Pancreas (tissue), 10 donors: ENCODE data around the gene ATG5. TPM values are rescaled to one million over a fixed set of nuclear protein-coding genes. Genes with fewer than 3 reads are reported as not detected.

ENCODE experiments used
- ATAC-seq, 4 donors: fragments of 200-7000 bp; cut with Tn5 transposase; one replicate each; pipeline versions ENCODE4 v1.8.0 to v1.9.1; 2020; ENCODE audit warnings: mild to moderate bottlenecking in 4 of 4, moderate library complexity in 4 of 4
- DNase-seq, 6 donors: peaks; one replicate each; pipeline ENCODE4 v3.0.0-alpha.2; 2020
- FAIRE-seq: peaks from 2 replicates; lab custom pipeline; 2012; peaks lifted over from hg19 to GRCh38; lab: Jason Lieb, UNC
- H3K27ac ChIP-seq, 4 donors: fragments of 200-600 bp; sonication (generic); 1 replicate in 3 of 4; 2 replicates in 1 of 4; pipeline versions ENCODE4 v1.5.0 to v1.8.0; 2020
- H3K27me3 ChIP-seq, 4 donors: fragments of 200-600 bp; one replicate each; pipeline ENCODE4 v1.8.0; 2021
- H3K36me3 ChIP-seq, 3 donors: fragments of 200-600 bp; sonication (generic) in 1 of 3; one replicate each; pipeline versions ENCODE4 v1.5.0 to v1.8.0; 2020 to 2021
- H3K4me1 ChIP-seq, 3 donors: fragments of 200-600 bp; one replicate each; pipeline ENCODE4 v1.8.0; 2021
- H3K4me3 ChIP-seq, 4 donors: fragments of 200-600 bp; sonication (generic) in 2 of 4; one replicate each; pipeline versions ENCODE4 v1.5.0 to v1.8.0; 2020 to 2021
- H3K9me3 ChIP-seq, 4 donors: fragments of 200-600 bp; one replicate each; pipeline ENCODE4 v1.8.0; 2021
- WGBS, 2 donors: extraction: QIAGEN DNeasy Blood & Tissue Kit; methylation state at CpG; one replicate each; pipeline ENCODE4 v1.1.7; 2013; 5-methylcytosine and 5-hydroxymethylcytosine counted together
- intact Hi-C, 3 donors: fragments of 100-400 bp; cut with DNase I; formaldehyde crosslinking; loops; one replicate each; pipeline versions ENCODE4 v1.11.1 to v1.14.2; 2022
- polyA plus RNA-seq, 2 donors: library from polyadenylated mRNA; stranded (reverse); fragments of 200-250 nt; gene quantifications; one replicate each; pipeline ENCODE4 v1.2.3, GENCODE V29; 2013
- total RNA-seq, 6 donors: library from RNA; stranded (reverse); fragmentation: NEBNext Ultra II Directional in 4 of 6; extraction: Animal tissue kit (Norgen Biotek cat#: 25700) in 4 of 6; gene quantifications; one replicate each; pipeline versions ENCODE4 v1.2.1 to v1.2.4, GENCODE V29; 2021 to 2023
- TF ChIP-seq, protein P1 (sequence below), 4 donors: fragments of 200-600 bp; sonication (generic) in 3 of 4; IDR thresholded peaks; one replicate each; pipeline versions ENCODE4 v1.5.0 to v1.8.0; 2021; ENCODE audit warnings: antibody characterized with exemption in 4 of 4
- donor health status: healthy with polysubstance abuse.
- donor health status: DM: no; HTN: no; CAD: no; lungs with moderate emphysema.
- donor health status: DM: no; HTN: no; CAD: no.
- donor health status: control.
- donor health status: control.
- donor health status: Bipolar disorder and iron deficiency.
- donor health status: DM: yes; HTN: yes; CAD: no.
- donor health status: DM: no; HTN: no; CAD: no.
- donor health status: DM: no; HTN: no; CAD: no.
- donor health status: DM: yes; HTN: yes; CAD: no.

ATG5 gene
- total and polyA plus RNA-seq, 8 donors: 8.2 to 15.7 (median 10.8) TPM

- H3K9me3 ChIP-seq: no peaks in the 10 kb centered on the region
- FAIRE-seq: no peak
- TF ChIP-seq, protein P1, sequence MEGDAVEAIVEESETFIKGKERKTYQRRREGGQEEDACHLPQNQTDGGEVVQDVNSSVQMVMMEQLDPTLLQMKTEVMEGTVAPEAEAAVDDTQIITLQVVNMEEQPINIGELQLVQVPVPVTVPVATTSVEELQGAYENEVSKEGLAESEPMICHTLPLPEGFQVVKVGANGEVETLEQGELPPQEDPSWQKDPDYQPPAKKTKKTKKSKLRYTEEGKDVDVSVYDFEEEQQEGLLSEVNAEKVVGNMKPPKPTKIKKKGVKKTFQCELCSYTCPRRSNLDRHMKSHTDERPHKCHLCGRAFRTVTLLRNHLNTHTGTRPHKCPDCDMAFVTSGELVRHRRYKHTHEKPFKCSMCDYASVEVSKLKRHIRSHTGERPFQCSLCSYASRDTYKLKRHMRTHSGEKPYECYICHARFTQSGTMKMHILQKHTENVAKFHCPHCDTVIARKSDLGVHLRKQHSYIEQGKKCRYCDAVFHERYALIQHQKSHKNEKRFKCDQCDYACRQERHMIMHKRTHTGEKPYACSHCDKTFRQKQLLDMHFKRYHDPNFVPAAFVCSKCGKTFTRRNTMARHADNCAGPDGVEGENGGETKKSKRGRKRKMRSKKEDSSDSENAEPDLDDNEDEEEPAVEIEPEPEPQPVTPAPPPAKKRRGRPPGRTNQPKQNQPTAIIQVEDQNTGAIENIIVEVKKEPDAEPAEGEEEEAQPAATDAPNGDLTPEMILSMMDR (IDR thresholded peaks at IDR 0.05): no peak
Measured at GRCh38 chr6:106305740-106306139, 19.8 kb downstream of the ATG5 start.

GRCh38 chr6:106300944-106301343 lies 24.6 kb downstream of the ATG5 start:
- Histone ChIP-seq H3K4me3 (no peak overlapping the region), H3K27ac (no peak overlapping the region), H3K36me3 (no peaks in the 10 kb centered on the region), H3K27me3 (no peaks in the 10 kb centered on the region), H3K9me3 (no peaks in the 10 kb centered on the region), H3K4me1 (peaks cover 8 to 16% (median 12%) of the 10 kb centered on the region in 3 donors)
- DNase-seq (no peak), FAIRE-seq (peak; percentile 74), ATAC-seq (peak in 3 of 4 donors; percentile 72 to 80 (median 78))
- 38 to 48% methylated on average over 3 of the region's 3 CpGs for WGBS, 2 donors
- intact Hi-C loops: loop anchor here in 1 of 3 donors (10.0 kb wide), 1 partner anchor 806 kb away; no protein-coding TSS in a partner anchor
- TF ChIP-seq, protein P1 (IDR thresholded peaks at IDR 0.05): peak in 1 of 4 donors; percentile 9

More at GRCh38 chr6:106305740-106306139, 19.8 kb downstream of the ATG5 start:
- intact Hi-C loops: loop anchor here in 1 of 3 donors (10.0 kb wide), 1 partner anchor 811 kb away; no protein-coding TSS in a partner anchor
- no peak overlapping the region for H3K27ac ChIP-seq
- H3K4me3 ChIP-seq: no peak overlapping the region
- no peaks in the 10 kb centered on the region for H3K36me3 ChIP-seq
- peaks cover 8 to 21% (median 21%) of the 10 kb centered on the region in 3 donors for H3K4me1 ChIP-seq
- no peaks in the 10 kb centered on the region for H3K27me3 ChIP-seq
- no peak for ATAC-seq
- DNase-seq: no peak
- WGBS, 2 donors: 73 to 100% methylated on average over 2 of the region's 2 CpGs

GRCh38 chr6:106300020-106300780 lies 25.4 kb downstream of the ATG5 start:
- DNase-seq (no peak), ATAC-seq (peak in 2 of 4 donors; percentile 40 to 46), FAIRE-seq (no peak)
- 47 to 48% methylated on average over 4 of the region's 4 CpGs for WGBS, 2 donors
- Histone ChIP-seq H3K4me1 (peaks cover 8 to 16% (median 12%) of the 10 kb centered on the region in 3 donors), H3K27me3 (no peaks in the 10 kb centered on the region), H3K27ac (no peak overlapping the region), H3K36me3 (no peaks in the 10 kb centered on the region), H3K4me3 (no peak overlapping the region), H3K9me3 (no peaks in the 10 kb centered on the region)
- TF ChIP-seq, protein P1 (IDR thresholded peaks at IDR 0.05): no peak
- intact Hi-C loops: loop anchor here in 1 of 3 donors (10.0 kb wide), 1 partner anchor 805 kb away; no protein-coding TSS in a partner anchor

DNA sequence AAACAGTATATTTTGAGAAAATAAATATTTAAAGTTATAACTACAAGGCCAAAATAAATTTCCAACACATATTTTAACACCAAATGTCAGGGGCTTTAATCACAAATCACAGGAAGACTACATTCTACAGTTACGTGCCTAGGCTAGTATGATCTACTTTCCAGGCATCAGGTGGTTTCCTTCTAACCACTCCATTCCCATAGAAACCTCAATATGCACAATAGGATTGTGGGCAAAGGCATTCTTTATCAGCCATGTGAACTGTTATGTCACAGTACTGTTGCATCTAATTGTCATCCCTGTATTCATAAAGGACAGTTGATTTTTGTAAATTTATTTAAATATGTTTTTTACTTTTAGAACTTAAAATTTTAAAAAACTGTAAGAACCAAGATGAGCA lies 32.4 kb downstream of the ATG5 start:
- no peak overlapping the region for H3K4me3 ChIP-seq
- ATAC-seq (no peak), FAIRE-seq (no peak), DNase-seq (no peak)
- no peak overlapping the region for H3K27ac ChIP-seq
- 92 to 96% methylated on average over 1 of the region's 1 CpG for WGBS, 2 donors
- H3K4me1 ChIP-seq: no peaks in the 10 kb centered on the region
- H3K36me3 ChIP-seq: peaks cover 0 to 3% (median 0%) of the 10 kb centered on the region in 3 donors
- intact Hi-C loops: no loop called here
- no peaks in the 10 kb centered on the region for H3K27me3 ChIP-seq
- no peaks in the 10 kb centered on the region for H3K9me3 ChIP-seq
- TF ChIP-seq, protein P1 (IDR thresholded peaks at IDR 0.05): no peak
